Astrocyte of the cerebellum (primary cell): Measurements from ENCODE around the gene U2SURP.

Source experiments
- DNase-seq: peaks from one replicate; pipeline ENCODE4 v3.0.0-alpha.2; 2011; ENCODE audit warnings: low read depth
- H3K4me3 ChIP-seq: 2 replicates; pipeline ENCODE4 v1.5.1; 2011; ENCODE audit warnings: mild to moderate bottlenecking, low read depth, low read length, moderate library complexity
- in situ Hi-C: cut with HindIII; loops from 2 replicates; pipeline ENCODE4 v1.10.0; 2017; ENCODE audit warnings: low sequenced_read_pairs
- TF ChIP-seq, protein P1 (sequence below): IDR thresholded peaks from 2 replicates; pipeline ENCODE4 v1.5.1; 2012; ENCODE audit warnings: low read length, low read depth, moderate library complexity, mild to moderate bottlenecking; ENCODE audit errors: missing control alignments

The U2SURP gene

GRCh38 chr3:143063018-143063417 is 61.6 kb downstream of the U2SURP start:
- DNase-seq = no peak
- in situ Hi-C loops = no loop called here
- TF ChIP-seq, protein P1, sequence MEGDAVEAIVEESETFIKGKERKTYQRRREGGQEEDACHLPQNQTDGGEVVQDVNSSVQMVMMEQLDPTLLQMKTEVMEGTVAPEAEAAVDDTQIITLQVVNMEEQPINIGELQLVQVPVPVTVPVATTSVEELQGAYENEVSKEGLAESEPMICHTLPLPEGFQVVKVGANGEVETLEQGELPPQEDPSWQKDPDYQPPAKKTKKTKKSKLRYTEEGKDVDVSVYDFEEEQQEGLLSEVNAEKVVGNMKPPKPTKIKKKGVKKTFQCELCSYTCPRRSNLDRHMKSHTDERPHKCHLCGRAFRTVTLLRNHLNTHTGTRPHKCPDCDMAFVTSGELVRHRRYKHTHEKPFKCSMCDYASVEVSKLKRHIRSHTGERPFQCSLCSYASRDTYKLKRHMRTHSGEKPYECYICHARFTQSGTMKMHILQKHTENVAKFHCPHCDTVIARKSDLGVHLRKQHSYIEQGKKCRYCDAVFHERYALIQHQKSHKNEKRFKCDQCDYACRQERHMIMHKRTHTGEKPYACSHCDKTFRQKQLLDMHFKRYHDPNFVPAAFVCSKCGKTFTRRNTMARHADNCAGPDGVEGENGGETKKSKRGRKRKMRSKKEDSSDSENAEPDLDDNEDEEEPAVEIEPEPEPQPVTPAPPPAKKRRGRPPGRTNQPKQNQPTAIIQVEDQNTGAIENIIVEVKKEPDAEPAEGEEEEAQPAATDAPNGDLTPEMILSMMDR = no peak
- H3K4me3 ChIP-seq = no peak overlapping the region

GRCh38 chr3:143064777-143065176 is 63.4 kb downstream of the U2SURP start:
- no peak for DNase-seq
- TF ChIP-seq, protein P1 = no peak
- in situ Hi-C loops = no loop called here
- no peak overlapping the region for H3K4me3 ChIP-seq

- TF ChIP-seq, protein P1 = no peak
- no peak for DNase-seq
- no peak overlapping the region for H3K4me3 ChIP-seq
- in situ Hi-C loops = no loop called here
Observed at GRCh38 chr3:143065364-143065763, 64.0 kb downstream of the U2SURP start.

DNA sequence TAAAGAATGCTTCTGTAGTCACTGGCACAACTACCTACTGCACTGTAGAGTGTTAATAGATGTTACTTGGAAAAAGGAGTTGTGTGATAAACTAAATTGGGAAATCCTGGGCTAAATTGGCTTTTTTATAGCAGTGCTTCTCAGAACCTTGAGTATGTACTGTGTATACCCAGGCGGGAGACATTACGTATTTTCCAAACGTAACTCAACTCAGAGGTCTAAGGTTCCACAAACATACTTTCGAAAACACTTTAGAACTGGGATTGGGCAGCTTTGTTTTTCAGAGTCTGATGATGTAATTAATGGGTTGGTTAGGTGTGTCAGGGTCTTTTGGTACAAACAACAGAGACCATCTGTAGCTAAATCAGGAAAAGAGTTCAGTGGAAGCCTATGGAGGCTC is 64.7 kb downstream of the U2SURP start:
- no peak for DNase-seq
- in situ Hi-C loops = no loop called here
- H3K4me3 ChIP-seq = no peak overlapping the region
- TF ChIP-seq, protein P1 = no peak

DNA sequence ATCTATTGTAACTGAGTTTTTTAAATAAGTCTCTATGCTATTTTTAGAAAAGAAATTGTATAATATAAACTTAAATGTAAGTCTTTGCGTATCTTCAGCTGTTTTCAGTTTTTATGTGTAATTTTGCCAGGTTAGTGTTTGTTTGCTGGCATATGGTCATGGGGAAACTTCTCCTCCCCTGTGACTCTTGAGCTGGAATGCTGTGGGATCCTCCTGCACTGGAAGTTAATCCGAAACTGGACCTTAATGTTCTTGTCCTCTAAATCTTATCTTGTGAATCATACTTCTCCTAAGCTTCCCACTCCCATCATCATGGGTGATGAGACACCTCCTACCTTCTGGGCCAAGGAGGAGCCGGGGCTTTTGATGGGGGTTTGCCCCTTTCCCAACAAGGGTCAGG is 65.8 kb downstream of the U2SURP start:
- TF ChIP-seq, protein P1 = no peak
- in situ Hi-C loops = no loop called here
- no peak overlapping the region for H3K4me3 ChIP-seq
- no peak for DNase-seq

- in situ Hi-C loops = no loop called here
- TF ChIP-seq, protein P1 = no peak
- no peak for DNase-seq
- H3K4me3 ChIP-seq = no peak overlapping the region
Observed at GRCh38 chr3:143068059-143068458, 66.7 kb downstream of the U2SURP start.
